ENCODE measurements around the gene STXBP5L.

DNA sequence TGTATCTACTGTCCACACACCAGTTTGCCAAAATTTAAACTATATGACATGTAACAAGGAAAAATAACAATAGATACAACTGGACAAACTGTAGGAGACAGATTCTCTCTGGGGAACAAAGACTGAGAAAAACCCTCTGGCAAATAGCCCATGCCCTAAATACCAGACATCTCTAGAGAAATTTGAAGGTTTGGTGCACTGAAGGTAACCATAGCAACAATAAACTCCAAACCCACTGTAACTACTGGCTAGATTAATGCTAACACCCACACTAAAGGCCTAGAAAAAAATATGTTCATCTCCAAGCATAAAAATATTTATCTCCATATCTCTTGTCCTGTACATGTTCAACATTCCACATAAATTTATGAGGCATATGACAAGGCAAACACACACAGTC lies 267.1 kb downstream of the STXBP5L start:
- TF ChIP-seq, protein P1, sequence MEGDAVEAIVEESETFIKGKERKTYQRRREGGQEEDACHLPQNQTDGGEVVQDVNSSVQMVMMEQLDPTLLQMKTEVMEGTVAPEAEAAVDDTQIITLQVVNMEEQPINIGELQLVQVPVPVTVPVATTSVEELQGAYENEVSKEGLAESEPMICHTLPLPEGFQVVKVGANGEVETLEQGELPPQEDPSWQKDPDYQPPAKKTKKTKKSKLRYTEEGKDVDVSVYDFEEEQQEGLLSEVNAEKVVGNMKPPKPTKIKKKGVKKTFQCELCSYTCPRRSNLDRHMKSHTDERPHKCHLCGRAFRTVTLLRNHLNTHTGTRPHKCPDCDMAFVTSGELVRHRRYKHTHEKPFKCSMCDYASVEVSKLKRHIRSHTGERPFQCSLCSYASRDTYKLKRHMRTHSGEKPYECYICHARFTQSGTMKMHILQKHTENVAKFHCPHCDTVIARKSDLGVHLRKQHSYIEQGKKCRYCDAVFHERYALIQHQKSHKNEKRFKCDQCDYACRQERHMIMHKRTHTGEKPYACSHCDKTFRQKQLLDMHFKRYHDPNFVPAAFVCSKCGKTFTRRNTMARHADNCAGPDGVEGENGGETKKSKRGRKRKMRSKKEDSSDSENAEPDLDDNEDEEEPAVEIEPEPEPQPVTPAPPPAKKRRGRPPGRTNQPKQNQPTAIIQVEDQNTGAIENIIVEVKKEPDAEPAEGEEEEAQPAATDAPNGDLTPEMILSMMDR (IDR thresholded peaks at IDR 0.05; ENCODE audit: low read depth, low read length) = no peak
- TF ChIP-seq POLR2A (IDR thresholded peaks at IDR 0.05; ENCODE audit: extremely low read depth, insufficient read length) = no peak

Data from NB4 (cell line).